GM12892 (cell line): Measurements from ENCODE around the gene MOK.

Source experiments
- DNase-seq: peaks from one replicate; pipeline ENCODE4 v3.0.0; 2011; ENCODE audit not compliant: insufficient read length
- FAIRE-seq: peaks from 2 replicates; lab custom pipeline; 2011; peaks lifted over from hg19 to GRCh38; lab: Jason Lieb, UNC
- POLR2A ChIP-seq: IDR thresholded peaks from 2 replicates; pipeline ENCODE4 v1.6.1; 2011; ENCODE audit warnings: low read depth, low read length, control low read depth
- POLR2AphosphoS5 ChIP-seq: IDR thresholded peaks from 2 replicates; pipeline ENCODE4 v1.6.1; 2011; ENCODE audit warnings: low read depth, low read length, control low read depth
- TAF1 ChIP-seq: IDR thresholded peaks from 2 replicates; pipeline ENCODE4 v1.6.1; 2011; ENCODE audit warnings: low read depth, mild to moderate bottlenecking, control low read depth, low read length, borderline replicate concordance

Gene MOK

DNA sequence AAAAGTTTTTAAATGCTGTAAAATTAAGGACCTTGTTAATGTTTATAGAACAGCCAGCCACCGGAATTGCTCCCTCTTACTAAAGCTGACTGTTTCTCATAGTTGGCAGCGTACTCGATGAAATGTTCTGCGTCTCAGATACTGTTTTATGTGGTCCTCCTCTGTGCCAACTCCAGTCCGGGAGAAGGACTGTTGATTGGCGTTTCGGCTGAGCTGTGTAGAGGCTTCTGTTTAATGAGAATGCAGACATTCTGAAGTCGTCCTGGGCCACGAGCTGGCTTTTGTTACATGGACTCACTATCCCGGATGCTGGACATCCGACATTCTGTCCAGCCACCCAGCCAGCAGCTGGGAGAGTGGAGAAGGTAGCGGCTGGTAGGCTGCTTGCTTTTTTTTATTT, 89.9 kb downstream of the MOK start:
- FAIRE-seq (no peak), DNase-seq (no peak)
- no peak for TF ChIP-seq POLR2AphosphoS5
- no peak for TF ChIP-seq POLR2A
- no peak for TF ChIP-seq TAF1

DNA sequence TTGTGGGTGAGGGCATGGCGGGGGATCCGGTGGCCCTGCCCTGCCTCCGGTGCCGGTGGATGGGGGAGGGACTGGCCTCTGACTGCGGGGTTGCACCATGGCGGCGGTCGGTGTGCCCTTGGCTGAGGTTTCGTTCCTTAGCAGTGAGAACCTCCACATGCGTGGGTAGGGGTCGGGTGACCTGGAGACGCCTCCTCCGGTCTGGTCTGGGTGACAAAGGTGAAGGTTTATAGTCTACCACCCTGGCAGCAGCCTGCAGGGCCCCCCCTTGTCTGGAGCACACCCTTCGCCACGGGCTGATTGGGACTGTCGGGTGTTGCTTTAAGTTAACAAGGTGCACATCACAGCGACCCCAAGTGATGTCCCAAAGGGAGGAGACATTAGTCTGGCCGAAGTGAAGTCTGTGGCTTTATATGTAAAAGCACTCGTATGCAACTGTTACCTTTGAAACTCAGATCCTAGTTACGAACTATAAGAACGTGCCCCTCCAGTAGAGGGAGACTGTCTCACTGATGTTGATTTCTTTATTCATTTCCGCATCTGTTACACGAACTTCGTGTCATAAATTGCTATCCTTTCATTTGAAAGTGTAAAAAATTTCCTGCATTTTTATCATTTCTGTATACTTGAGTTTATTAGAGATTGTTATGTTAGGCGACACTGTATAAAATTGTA, 90.8 kb downstream of the MOK start:
- FAIRE-seq, result no peak
- DNase-seq, result no peak

DNA sequence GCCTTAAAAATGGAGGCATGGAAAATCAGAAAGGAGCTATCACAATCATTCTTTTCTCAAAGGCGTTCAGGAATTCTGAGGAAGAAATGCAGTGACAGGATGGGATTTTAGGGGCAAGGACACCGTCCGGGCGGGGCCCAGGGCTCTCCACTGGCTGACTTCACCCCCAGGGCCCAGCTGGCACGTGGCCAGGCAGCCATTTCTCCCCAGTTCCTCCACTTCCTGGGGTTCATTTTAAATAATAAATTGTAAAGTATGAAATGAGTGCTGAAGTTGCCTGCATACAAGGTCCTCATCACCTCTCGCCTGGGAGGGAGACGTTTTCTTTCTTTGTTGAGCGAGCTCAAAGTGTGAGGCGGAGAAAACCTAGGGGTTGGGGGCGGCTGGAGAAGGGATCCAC, 91.5 kb downstream of the MOK start:
- DNase-seq (no peak), FAIRE-seq (no peak)
- TF ChIP-seq TAF1 (no peak), POLR2A (no peak), POLR2AphosphoS5 (no peak)

More for the DNA sequence above, 90.8 kb downstream of the MOK start:
- TF ChIP-seq POLR2AphosphoS5, result no peak
- no peak for TF ChIP-seq POLR2A
- no peak for TF ChIP-seq TAF1

- DNase-seq, result no peak
- no peak for FAIRE-seq
- no peak for TF ChIP-seq POLR2A
- TF ChIP-seq POLR2AphosphoS5, result no peak
- no peak for TF ChIP-seq TAF1
These were observed 92.1 kb downstream of the MOK start for GRCh38 chr14:102212845-102213244.

- TF ChIP-seq TAF1 (no peak), POLR2A (no peak), POLR2AphosphoS5 (no peak)
- DNase-seq (no peak), FAIRE-seq (no peak)
These were observed 92.6 kb downstream of the MOK start for GRCh38 chr14:102212356-102212755.

DNA sequence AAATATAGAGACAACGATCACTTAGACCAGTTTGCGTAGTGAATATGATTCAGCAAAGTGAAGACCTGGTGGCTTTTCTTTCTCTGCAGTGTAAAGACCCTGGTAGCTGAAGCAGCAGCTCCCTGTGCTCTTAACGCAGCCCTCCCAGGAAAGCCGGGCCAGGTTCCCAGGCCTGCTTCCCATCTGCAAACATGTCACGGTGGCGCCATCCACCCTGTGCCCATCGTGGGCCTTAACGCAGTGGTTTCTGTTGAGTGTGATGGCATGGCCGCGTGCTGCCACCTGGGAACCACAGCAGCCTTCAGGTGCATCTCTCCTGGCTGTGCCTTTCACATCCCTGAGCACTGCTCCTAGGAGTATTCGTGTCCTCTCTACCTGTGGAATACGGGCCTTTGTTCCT, 93.7 kb downstream of the MOK start:
- no peak for FAIRE-seq
- TF ChIP-seq POLR2A (no peak), POLR2AphosphoS5 (no peak), TAF1 (no peak)

DNA sequence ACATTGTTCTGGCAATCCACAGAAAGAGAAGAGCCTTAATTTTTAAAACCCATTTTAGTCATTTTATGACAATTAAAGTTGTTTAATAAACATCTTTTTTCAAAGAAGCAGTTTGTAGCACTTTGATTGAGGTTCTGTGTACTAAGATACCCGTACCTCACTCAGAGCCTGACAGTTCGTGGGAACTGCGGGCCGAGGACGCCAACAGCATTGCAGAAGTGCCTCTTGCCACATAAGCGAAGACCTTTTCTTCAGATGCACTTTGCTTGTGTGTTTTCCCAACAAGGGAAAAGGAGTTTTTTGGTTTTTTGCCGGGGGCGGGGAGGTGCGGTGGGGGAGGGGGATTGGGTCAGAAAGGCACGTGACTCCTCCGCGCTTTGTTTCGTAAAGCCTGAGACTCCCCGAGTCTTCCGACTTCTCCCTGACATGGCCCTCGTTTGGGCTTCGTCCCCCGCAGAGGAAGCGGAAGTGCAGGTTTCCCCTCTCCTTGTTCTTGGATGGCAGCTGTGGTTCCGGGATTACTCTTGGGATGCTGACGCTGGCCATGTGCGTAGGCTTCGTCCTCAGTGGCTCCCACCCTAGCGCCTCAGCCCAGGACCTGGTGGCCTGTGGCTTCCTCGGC, 94.4 kb downstream of the MOK start:
- DNase-seq (no peak), FAIRE-seq (no peak)
- TF ChIP-seq POLR2A (no peak), TAF1 (no peak), POLR2AphosphoS5 (no peak)

More for the DNA sequence above, 93.7 kb downstream of the MOK start:
- DNase-seq, result no peak

- no peak for TF ChIP-seq TAF1
- no peak for TF ChIP-seq POLR2AphosphoS5
- no peak for TF ChIP-seq POLR2A
- FAIRE-seq, result no peak
- DNase-seq, result no peak
These were observed 95.6 kb downstream of the MOK start for GRCh38 chr14:102209224-102209966.

- FAIRE-seq, result no peak
- no peak for TF ChIP-seq POLR2A
- no peak for TF ChIP-seq TAF1
- no peak for DNase-seq
These were observed 96.2 kb downstream of the MOK start for GRCh38 chr14:102208741-102209140.

DNA sequence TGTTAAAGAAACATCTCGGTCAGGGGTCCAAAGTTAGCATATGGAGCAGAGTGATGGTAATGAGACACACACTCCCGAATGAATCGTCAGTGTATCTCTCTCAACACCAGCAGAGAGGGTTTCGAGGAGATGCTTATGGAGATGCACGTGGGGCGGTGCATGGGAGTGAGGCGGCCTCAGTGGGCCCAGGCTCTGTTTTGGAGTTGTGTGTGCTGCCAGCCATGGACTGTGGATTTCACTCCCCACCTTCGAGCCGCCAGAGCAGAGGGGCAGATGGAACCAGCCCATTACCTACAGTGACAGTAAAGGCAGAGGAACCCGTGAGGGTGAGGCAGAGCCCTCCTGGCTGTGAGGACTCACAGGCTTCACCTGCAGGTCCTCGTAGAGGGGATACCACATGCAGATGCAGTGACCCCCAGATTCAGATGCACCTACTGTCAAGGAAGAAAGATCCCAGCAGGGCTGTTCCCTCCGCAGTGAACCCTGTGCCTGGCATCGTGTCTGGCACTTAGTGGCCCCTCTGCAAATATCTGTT, 97.1 kb downstream of the MOK start:
- FAIRE-seq (no peak), DNase-seq (no peak)
- TF ChIP-seq POLR2A (no peak), TAF1 (no peak), POLR2AphosphoS5 (no peak)

GRCh38 chr14:102206918-102207317, 98.0 kb downstream of the MOK start:
- DNase-seq (no peak), FAIRE-seq (no peak)
- TF ChIP-seq POLR2AphosphoS5 (no peak), POLR2A (no peak), TAF1 (no peak)

DNA sequence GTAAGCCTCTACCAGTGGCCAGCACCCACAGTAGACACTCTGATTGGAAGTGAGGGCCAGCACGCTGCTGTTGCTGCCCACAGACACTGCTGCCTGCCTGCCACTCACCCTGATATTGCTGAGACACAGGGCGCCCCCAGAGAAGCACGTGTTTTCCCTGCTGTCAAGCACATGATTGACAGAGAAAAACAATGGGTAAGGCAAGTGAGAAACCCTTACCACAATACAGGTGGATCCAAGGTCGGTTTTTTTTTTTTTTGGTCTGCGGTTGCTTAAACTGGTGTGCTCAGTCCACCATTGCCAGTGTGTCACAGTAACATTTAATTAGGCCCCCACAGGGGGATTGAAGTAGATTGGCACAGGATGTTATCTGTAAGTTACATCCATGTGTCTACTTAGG, 99.4 kb downstream of the MOK start:
- DNase-seq (no peak), FAIRE-seq (no peak)
- TF ChIP-seq TAF1 (no peak), POLR2AphosphoS5 (no peak), POLR2A (no peak)
